Right lobe of liver (tissue), 6 donors: Measurements from ENCODE around the gene ALDH2. TPM values are rescaled to one million over a fixed set of nuclear protein-coding genes. Genes with fewer than 3 reads are reported as not detected.
A peak's percentile ranks its signal among the peaks of the same experiment; 100 is the strongest.
"Not testable (repeated sequence)": the region's sequence is repeated elsewhere in the genome, so short reads cannot be mapped to it uniquely, and the experiment has no call there.

Experiments used
- ATAC-seq, 4 donors: fragments of 200-7000 bp; cut with Tn5 transposase; one replicate each; pipeline ENCODE4 v1.9.1; 2020; ENCODE audit warnings: mild to moderate bottlenecking in 4 of 4, moderate library complexity in 4 of 4
- DNase-seq, 3 donors: peaks; one replicate each; pipeline ENCODE4 v3.0.0-alpha.2; 2020
- H3K27ac ChIP-seq, 3 donors: fragments of 200-600 bp; one replicate each; pipeline ENCODE4 v1.8.0; 2022
- H3K27me3 ChIP-seq, 2 donors: fragments of 200-600 bp; one replicate each; pipeline ENCODE4 v1.8.0; 2022
- H3K36me3 ChIP-seq, 4 donors: fragments of 200-600 bp; sonication (generic) in 1 of 4; one replicate each; pipeline versions ENCODE4 v1.5.1 to v1.8.0; 2017 to 2022; ENCODE audit warnings: control low read depth in 1 of 4
- H3K4me1 ChIP-seq, 4 donors: fragments of 200-600 bp; sonication (generic) in 1 of 4; one replicate each; pipeline versions ENCODE4 v1.5.1 to v1.8.0; 2017 to 2022; ENCODE audit warnings: control low read depth in 1 of 4
- H3K4me3 ChIP-seq, 3 donors: fragments of 200-600 bp; one replicate each; pipeline ENCODE4 v1.8.0; 2022
- H3K9me3 ChIP-seq, 4 donors: fragments of 200-600 bp; sonication (generic) in 1 of 4; one replicate each; pipeline versions ENCODE4 v1.5.1 to v1.8.0; 2017 to 2022; ENCODE audit warnings: control low read depth in 1 of 4
- POLR2A ChIP-seq: fragments of 450-650 bp; IDR thresholded peaks from one replicate; pipeline ENCODE4 v1.6.1; 2017; ENCODE audit warnings: antibody characterized with exemption, mild to moderate bottlenecking
- WGBS: methylation state at CpG from one replicate; pipeline ENCODE4 v1.1.6; 2018; ENCODE audit warnings: low coverage, low lambda C conversion rate; ENCODE audit not compliant: insufficient coverage; ENCODE audit errors: missing lambda C conversion rate; 5-methylcytosine and 5-hydroxymethylcytosine counted together
- intact Hi-C, 2 donors: fragments of 100-400 bp; cut with DNase I; formaldehyde crosslinking; loops; one replicate each; pipeline versions ENCODE4 v1.11.2 to v1.14.1; 2022
- total RNA-seq, 6 experiments: library from RNA; depleted of rRNA in 2 of 6; stranded (reverse); fragments of >200 nt in 2 of 6; fragmentation: NEBNext Ultra II Directional in 3 of 6; extraction: Animal tissue kit (Norgen Biotek cat#: 25700) in 3 of 6; gene quantifications; one replicate each; pipeline versions ENCODE4 v1.1.0 to v1.2.4, GENCODE V29; 2016 to 2023
- TF ChIP-seq, protein P1 (sequence below), 4 donors: fragments of 200-600 bp in 3 of 4; fragments of 450-650 bp in 1 of 4; IDR thresholded peaks; one replicate each; pipeline versions ENCODE4 v1.5.1 to v1.8.0; 2016 to 2022; ENCODE audit warnings: antibody characterized with exemption in 4 of 4, mild to moderate bottlenecking in 2 of 4
- donor health status: DM: no; HTN: yes; CAD: no.
- donor health status: DM: no; HTN: no; CAD: no.
- donor health status: DM: no; HTN: no; CAD: no.
- donor health status: DM: no; HTN: yes; CAD: no.
- donor health status: DM: no; HTN: yes; CAD: no.

The ALDH2 gene
- total RNA-seq, 6 experiments from 2014 or later, result 287 to 1,060 (median 749) TPM

DNA sequence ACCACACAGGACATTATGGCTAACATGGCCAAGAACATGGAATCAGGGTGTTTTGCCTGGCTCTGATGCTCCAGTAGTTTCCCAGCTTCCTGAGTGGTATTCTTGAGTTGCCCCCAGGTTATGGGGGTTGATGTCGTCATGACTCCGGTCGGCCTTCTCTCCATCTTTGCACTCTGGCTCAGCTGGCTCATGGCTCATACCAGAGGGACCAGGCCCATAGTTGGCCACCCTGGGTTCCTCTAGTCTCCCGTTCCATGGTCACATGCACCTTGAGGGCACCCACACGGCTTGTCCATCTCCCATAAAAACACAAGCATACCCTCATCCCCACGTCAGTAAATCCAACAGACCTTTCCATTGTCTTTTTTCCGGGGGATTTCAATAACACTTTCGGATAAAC is 51.6 kb downstream of the ALDH2 start:
- intact Hi-C loops, result loop anchor here in 1 of 2 donors (10.0 kb wide), 1 partner anchor 64 kb away; no protein-coding TSS in a partner anchor
- Histone ChIP-seq H3K27me3 (no peaks in the 10 kb centered on the region), H3K27ac (no peak overlapping the region), H3K36me3 (no peaks in the 10 kb centered on the region), H3K4me1 (no peaks in the 10 kb centered on the region), H3K9me3 (no peaks in the 10 kb centered on the region), H3K4me3 (no peak overlapping the region)
- no peak for TF ChIP-seq POLR2A
- TF ChIP-seq, protein P1, sequence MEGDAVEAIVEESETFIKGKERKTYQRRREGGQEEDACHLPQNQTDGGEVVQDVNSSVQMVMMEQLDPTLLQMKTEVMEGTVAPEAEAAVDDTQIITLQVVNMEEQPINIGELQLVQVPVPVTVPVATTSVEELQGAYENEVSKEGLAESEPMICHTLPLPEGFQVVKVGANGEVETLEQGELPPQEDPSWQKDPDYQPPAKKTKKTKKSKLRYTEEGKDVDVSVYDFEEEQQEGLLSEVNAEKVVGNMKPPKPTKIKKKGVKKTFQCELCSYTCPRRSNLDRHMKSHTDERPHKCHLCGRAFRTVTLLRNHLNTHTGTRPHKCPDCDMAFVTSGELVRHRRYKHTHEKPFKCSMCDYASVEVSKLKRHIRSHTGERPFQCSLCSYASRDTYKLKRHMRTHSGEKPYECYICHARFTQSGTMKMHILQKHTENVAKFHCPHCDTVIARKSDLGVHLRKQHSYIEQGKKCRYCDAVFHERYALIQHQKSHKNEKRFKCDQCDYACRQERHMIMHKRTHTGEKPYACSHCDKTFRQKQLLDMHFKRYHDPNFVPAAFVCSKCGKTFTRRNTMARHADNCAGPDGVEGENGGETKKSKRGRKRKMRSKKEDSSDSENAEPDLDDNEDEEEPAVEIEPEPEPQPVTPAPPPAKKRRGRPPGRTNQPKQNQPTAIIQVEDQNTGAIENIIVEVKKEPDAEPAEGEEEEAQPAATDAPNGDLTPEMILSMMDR (IDR thresholded peaks at IDR 0.05), result no peak
- 88% methylated on average over 5 of the region's 8 CpGs for WGBS
- DNase-seq (peak in 1 of 3 donors; percentile 36), ATAC-seq (no peak)

DNA sequence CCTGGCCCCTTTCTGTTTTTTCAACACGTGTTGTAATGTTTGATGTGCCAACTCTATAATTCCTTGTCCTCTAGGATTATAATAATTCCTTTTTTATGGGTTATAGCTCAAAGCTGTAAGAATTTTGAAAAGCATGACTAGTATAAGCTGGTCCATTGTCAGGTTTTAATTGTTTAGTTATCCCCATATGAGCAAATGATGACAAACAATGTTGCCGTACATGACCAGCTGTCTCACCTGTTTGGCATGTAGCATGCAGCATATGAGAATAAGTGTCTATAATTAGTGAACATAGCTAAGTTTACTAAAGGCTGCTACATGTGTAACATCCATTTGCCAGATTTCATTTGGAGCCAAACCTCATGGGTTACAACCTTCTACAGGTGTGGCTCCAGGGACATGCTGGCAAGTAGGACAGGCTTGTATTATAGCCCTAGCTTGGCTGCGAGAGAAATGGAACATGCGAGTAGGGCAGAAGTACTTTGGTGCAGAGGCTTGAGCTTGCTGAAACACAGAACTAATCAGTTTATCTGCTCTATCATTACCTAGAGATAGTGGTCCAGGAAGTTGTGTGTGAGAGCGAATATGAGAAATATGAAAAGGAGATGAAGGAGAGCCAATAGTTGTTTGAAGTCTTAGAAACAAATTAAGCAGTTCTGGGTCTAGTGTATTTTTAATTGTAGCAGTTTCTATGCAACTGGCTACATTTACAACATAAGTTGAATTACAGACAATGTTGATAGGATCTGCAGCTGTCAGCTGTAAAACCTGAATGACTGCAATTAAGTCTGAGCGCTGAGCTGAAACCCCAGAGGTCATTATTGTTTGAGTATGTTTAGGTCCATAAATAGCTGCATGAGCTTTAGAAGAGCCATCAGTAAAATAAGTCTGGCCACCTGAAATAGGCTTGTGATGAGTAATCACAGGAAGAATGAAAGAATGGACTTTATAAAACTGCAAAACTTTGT is 52.7 kb downstream of the ALDH2 start:
- intact Hi-C loops, result loop anchor here in 1 of 2 donors (10.0 kb wide), 1 partner anchor 65 kb away; no protein-coding TSS in a partner anchor
- no peaks in the 10 kb centered on the region for H3K36me3 ChIP-seq
- 67% methylated on average over 6 of the region's 6 CpGs for WGBS
- DNase-seq (peak in 1 of 3 donors; percentile 7), ATAC-seq (no peak)
- H3K9me3 ChIP-seq, result no peaks in the 10 kb centered on the region
- H3K4me3 ChIP-seq, result no peak overlapping the region
- no peak overlapping the region for H3K27ac ChIP-seq
- H3K27me3 ChIP-seq, result no peaks in the 10 kb centered on the region
- no peaks in the 10 kb centered on the region for H3K4me1 ChIP-seq
- no peak for TF ChIP-seq POLR2A
- TF ChIP-seq, protein P1 (IDR thresholded peaks at IDR 0.05), result no peak

DNA sequence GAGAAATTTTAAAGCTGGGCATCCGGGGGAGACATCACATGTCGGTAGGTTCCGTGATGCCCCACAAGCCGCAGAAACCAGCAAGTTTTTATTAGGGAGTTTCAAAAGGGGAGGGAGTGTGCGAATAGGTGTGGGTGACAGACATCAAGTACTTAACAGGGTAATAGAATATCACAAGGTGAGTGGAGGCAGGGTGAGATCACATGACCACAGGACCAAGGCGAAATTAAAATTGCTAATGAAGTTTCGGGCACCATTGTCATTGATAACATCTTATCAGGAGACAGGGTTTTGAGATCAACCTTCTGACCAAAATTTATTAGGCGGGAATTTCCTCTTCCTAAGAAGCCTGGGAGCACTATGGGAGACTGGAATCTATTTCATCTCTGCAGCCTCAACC is 54.1 kb downstream of the ALDH2 start:
- WGBS, result 76% methylated on average over 6 of the region's 8 CpGs
- H3K27ac ChIP-seq, H3K9me3 ChIP-seq, H3K4me1 ChIP-seq, DNase-seq, H3K4me3 ChIP-seq, H3K27me3 ChIP-seq, intact Hi-C loops, ATAC-seq, H3K36me3 ChIP-seq: not testable (repeated sequence)

DNA sequence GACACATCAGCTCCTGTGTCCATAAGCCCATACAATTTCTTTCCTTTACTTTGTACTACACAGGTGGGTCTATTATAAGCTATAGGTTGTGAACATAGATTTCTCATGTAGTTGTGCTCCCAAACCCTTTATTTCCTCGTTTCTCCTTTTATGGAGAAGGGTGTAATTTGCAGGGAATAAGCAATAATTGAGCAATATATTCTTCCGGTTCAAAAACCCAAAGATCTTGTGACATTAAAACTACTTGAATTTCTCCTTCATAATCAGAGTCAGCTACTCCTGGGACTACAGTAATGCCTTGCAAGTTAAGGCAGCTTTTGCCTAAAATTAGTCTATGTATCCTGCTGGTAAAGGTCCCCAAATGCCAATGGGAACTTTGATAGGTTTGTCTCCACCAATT is 56.2 kb downstream of the ALDH2 start:
- DNase-seq (no peak), ATAC-seq (no peak)
- intact Hi-C loops, result no loop called here
- TF ChIP-seq, protein P1 (IDR thresholded peaks at IDR 0.05), result no peak
- TF ChIP-seq POLR2A, result no peak
- no peaks in the 10 kb centered on the region for H3K27me3 ChIP-seq
- no peak overlapping the region for H3K4me3 ChIP-seq
- no peaks in the 10 kb centered on the region for H3K4me1 ChIP-seq
- 21% methylated on average over 2 of the region's 2 CpGs for WGBS
- no peaks in the 10 kb centered on the region for H3K9me3 ChIP-seq
- no peaks in the 10 kb centered on the region for H3K36me3 ChIP-seq
- no peak overlapping the region for H3K27ac ChIP-seq

DNA sequence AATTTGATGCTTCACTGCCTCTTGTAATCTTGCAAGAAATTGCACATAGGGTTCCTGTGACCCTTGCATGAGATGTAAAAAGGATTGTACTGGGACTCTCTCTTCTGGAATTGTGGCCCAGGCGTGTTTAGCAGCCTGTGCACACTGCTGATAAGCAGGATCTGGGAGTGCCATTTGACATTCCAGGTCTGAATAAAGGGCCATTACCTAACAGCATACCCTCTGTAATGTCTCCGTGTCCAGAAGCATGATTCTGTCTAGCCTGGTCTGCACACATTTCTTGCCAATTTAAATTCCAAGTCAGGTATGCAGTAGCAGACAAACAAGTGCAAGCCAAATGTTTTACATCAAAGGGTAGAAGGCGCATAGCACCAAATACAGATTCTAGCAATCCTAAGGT is 57.2 kb downstream of the ALDH2 start:
- Histone ChIP-seq H3K36me3 (no peaks in the 10 kb centered on the region), H3K4me3 (no peak overlapping the region), H3K27ac (no peak overlapping the region), H3K9me3 (no peaks in the 10 kb centered on the region), H3K27me3 (no peaks in the 10 kb centered on the region), H3K4me1 (no peaks in the 10 kb centered on the region)
- TF ChIP-seq, protein P1 (IDR thresholded peaks at IDR 0.05), result no peak
- TF ChIP-seq POLR2A, result no peak
- no peak for ATAC-seq
- no peak for DNase-seq
- intact Hi-C loops, result no loop called here
- 63% methylated on average over 2 of the region's 3 CpGs for WGBS
